ENCODE data around the gene DOK1. TPM values are rescaled to one million over a fixed set of nuclear protein-coding genes. Genes with fewer than 3 reads are reported as not detected.

DOK1 gene
- total RNA-seq, 3 donors from 2014 or later = 16.5 to 18.9 (median 18.5) TPM

DNA sequence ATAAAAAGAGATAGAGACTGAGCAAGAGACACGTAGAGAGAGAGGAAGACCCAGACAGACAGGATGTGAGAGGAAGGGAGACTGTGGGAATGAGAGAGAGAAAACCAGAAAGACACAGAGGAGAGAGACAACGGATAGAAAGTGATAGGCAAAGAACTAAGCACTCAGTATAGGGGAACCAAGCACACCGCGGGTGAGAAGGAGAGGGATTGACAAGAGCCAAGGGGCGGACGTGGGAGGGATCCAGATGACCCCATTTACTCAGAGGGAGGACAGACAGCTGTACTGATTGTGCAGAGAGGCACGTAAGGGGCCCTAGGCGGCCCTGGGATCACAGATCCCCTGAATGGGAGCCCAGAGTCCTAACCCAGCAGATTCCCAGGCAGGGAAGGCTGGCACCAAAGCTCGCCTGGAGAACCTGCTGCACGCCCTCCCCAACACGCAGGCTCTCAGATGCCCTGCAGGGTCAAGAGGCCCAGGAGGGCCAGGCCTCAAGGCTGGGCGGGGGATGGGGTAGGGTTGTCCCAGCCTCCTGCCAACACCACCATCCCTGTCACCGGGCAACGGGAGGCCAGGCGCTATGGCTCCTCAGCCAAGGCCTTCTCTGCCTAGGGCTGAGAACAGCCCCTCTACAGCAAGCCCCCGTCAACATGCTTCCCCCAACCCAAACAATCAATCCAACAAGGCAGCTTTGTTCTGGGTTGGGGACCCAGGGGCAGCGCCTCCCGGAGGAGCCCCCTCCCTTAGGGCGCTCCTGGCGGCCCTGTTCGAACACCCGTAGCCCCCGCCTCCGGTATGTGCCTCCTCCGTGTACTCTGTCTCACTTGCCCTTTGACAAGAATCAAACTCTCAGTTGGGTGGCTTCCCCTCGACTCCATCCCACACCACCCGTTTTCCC is 1.4 kb upstream of the DOK1 start:
- H3K4me1 ChIP-seq (ENCODE audit: low read depth) = peaks cover 26% of the 10 kb centered on the region
- no peak overlapping the region for H3K4me3 ChIP-seq
- H3K9me3 ChIP-seq = no peaks in the 10 kb centered on the region
- TF ChIP-seq, protein P1, sequence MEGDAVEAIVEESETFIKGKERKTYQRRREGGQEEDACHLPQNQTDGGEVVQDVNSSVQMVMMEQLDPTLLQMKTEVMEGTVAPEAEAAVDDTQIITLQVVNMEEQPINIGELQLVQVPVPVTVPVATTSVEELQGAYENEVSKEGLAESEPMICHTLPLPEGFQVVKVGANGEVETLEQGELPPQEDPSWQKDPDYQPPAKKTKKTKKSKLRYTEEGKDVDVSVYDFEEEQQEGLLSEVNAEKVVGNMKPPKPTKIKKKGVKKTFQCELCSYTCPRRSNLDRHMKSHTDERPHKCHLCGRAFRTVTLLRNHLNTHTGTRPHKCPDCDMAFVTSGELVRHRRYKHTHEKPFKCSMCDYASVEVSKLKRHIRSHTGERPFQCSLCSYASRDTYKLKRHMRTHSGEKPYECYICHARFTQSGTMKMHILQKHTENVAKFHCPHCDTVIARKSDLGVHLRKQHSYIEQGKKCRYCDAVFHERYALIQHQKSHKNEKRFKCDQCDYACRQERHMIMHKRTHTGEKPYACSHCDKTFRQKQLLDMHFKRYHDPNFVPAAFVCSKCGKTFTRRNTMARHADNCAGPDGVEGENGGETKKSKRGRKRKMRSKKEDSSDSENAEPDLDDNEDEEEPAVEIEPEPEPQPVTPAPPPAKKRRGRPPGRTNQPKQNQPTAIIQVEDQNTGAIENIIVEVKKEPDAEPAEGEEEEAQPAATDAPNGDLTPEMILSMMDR (IDR thresholded peaks at IDR 0.05) = no peak
- H3K36me3 ChIP-seq (ENCODE audit: low read depth) = no peaks in the 10 kb centered on the region
- intact Hi-C loops (cut with DNase I, micrococcal nuclease) = no loop called here
- ATAC-seq (no peak), DNase-seq (peak in 2 of 3 donors; percentile 28 to 61)

DNA sequence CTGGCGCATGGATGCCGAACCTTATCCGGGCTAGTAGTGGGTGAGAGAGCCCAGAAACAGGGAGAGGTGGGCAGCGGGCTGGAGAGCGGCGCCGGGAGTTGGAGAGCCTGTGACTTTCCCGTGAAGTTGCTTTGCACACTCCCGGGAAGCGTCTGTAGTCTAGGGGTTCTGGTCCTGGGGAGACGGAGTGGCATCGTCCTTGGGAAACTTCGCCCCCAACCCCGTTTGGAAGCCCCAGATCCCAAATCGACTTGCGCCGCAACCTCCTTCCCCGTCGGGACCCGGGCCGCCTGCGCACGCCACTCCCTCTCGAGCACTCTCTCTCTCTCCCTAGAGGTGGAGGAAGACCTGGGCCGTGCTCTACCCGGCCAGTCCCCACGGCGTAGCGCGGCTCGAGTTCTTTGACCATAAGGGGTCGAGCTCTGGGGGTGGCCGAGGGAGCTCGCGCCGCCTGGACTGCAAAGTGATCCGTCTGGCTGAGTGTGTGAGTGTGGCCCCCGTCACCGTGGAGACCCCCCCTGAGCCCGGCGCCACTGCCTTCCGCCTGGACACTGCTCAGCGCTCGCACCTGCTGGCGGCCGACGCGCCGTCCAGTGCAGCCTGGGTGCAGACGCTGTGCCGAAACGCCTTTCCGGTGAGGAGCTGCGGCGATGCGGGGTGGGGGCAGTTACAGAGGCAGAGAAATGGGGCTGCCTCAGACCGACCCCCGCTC is 456 bp downstream of the DOK1 start:
- no peaks in the 10 kb centered on the region for H3K9me3 ChIP-seq
- H3K36me3 ChIP-seq (ENCODE audit: low read depth) = no peaks in the 10 kb centered on the region
- peak overlapping the region; percentile 38 for H3K4me3 ChIP-seq
- ATAC-seq (peak; percentile 78), DNase-seq (peak; percentile 63 to 82 (median 77))
- intact Hi-C loops (cut with DNase I, micrococcal nuclease) = no loop called here
- peaks cover 21% of the 10 kb centered on the region for H3K4me1 ChIP-seq (ENCODE audit: low read depth)
- TF ChIP-seq, protein P1 (IDR thresholded peaks at IDR 0.05) = no peak

DNA sequence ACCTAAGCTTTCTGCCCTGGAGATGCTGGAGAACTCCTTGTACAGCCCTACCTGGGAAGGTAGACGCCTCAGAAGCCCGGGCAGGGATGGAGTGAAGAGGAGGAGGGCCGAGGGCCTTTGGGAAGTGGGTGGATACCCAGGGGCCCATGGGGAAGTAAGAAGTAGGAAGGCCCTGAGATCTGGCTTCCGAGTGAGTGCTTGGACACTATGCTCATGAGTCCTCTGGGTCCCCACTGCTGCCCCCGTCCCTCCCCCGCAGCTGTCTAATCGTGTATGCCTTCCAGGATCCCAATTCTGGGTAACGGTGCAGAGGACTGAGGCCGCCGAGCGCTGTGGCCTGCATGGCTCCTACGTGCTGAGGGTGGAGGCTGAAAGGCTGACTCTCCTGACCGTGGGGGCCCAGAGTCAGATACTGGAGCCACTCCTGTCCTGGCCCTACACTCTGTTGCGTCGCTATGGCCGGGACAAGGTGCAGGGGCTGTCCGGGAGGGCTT is 1.1 kb downstream of the DOK1 start:
- Histone ChIP-seq H3K9me3 (no peaks in the 10 kb centered on the region), H3K4me1 (ENCODE audit: low read depth) (peaks cover 24% of the 10 kb centered on the region), H3K36me3 (ENCODE audit: low read depth) (no peaks in the 10 kb centered on the region), H3K4me3 (no peak overlapping the region)
- intact Hi-C loops (cut with DNase I, micrococcal nuclease) = no loop called here
- ATAC-seq (peak; percentile 1), DNase-seq (peak in 2 of 3 donors; percentile 34 to 60)
- TF ChIP-seq, protein P1 (IDR thresholded peaks at IDR 0.05) = no peak

DNA sequence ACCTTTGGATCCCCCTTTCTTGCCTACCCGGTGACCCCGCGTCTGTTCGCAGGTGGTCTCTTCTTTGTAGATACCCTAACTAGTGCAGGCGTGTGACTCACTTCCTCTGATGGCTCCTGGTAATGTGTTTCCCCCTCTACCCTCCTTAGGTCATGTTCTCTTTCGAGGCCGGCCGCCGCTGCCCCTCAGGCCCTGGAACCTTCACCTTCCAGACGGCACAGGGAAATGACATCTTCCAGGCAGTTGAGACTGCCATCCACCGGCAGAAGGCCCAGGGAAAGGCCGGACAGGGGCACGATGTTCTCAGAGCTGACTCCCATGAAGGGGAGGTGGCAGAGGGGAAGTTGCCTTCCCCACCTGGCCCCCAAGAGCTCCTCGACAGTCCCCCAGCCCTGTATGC is 1.6 kb downstream of the DOK1 start:
- H3K4me3 ChIP-seq = no peak overlapping the region
- ATAC-seq (no peak), DNase-seq (peak in 1 of 3 donors; percentile 51)
- peaks cover 24% of the 10 kb centered on the region for H3K4me1 ChIP-seq (ENCODE audit: low read depth)
- TF ChIP-seq, protein P1 (IDR thresholded peaks at IDR 0.05) = no peak
- H3K36me3 ChIP-seq (ENCODE audit: low read depth) = no peaks in the 10 kb centered on the region
- intact Hi-C loops (cut with DNase I, micrococcal nuclease) = no loop called here
- no peaks in the 10 kb centered on the region for H3K9me3 ChIP-seq

DNA sequence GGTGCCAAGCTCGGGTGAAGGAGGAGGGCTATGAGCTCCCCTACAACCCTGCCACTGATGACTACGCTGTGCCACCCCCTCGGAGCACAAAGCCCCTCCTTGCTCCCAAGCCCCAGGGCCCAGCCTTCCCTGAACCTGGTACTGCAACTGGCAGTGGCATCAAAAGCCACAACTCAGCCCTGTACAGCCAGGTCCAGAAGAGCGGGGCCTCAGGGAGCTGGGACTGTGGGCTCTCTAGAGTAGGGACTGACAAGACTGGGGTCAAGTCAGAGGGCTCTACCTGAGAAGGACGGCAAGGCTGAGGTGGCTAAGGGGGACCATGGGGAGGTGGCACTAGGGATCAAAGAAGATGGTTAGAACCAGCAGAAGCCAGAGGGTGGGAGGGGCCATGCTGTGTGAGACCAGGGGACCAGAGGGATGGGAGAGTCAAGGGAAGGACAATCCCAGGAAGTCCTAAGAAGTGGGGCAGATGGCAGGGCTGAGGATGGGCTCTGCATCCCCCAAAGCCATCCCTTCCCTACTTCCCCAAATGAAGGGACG is 2.4 kb downstream of the DOK1 start:
- ATAC-seq (no peak), DNase-seq (no peak)
- intact Hi-C loops (cut with DNase I, micrococcal nuclease) = no loop called here
- Histone ChIP-seq H3K4me1 (ENCODE audit: low read depth) (peaks cover 24% of the 10 kb centered on the region), H3K9me3 (no peaks in the 10 kb centered on the region), H3K4me3 (no peak overlapping the region), H3K36me3 (ENCODE audit: low read depth) (no peaks in the 10 kb centered on the region)
- TF ChIP-seq, protein P1 (IDR thresholded peaks at IDR 0.05) = no peak

Measured in mucosa of descending colon (tissue), 3 donors.